Activated B cell treated with CpG ODN at 0.5 μM for 24 hours (primary cell): ENCODE data around the gene AGGF1. TPM values are rescaled to one million over a fixed set of nuclear protein-coding genes. Genes with fewer than 3 reads are reported as not detected.

ENCODE experiments used
- ATAC-seq: fragments of 200-7000 bp; cut with Tn5 transposase; one replicate; pipeline ENCODE4 v1.10.0; 2021; ENCODE audit warnings: low read depth, mild to moderate bottlenecking, moderate library complexity
- CTCF ChIA-PET: fragments of 350-600 bp; sonication (Branson Sonifier 250); formaldehyde crosslinking; loops from one replicate; lab custom pipeline; 2021; ENCODE audit warnings: antibody characterized with exemption; lab: Charles Lee
- POLR2A ChIA-PET: fragments of 350-600 bp; sonication (Branson Sonifier 250); formaldehyde crosslinking; loops from one replicate; lab custom pipeline; 2021; ENCODE audit warnings: antibody characterized with exemption; lab: Charles Lee
- DNase-seq: peaks from one replicate; pipeline ENCODE4 v3.0.0; 2022
- H3K27ac Mint-ChIP-seq: one replicate; pipeline ENCODE4 v1.8.0; 2020; ENCODE audit warnings: mixed read lengths
- H3K27me3 Mint-ChIP-seq: one replicate; pipeline ENCODE4 v1.8.0; 2021; ENCODE audit warnings: mixed read lengths
- H3K36me3 Mint-ChIP-seq: one replicate; pipeline ENCODE4 v1.8.0; 2021; ENCODE audit warnings: low read depth, mixed read lengths
- H3K4me1 Mint-ChIP-seq: one replicate; pipeline ENCODE4 v1.8.0; 2021; ENCODE audit warnings: mixed read lengths
- H3K4me3 Mint-ChIP-seq: one replicate; pipeline ENCODE4 v1.8.0; 2020; ENCODE audit warnings: mild to moderate bottlenecking, mixed read lengths
- H3K9me3 Mint-ChIP-seq: one replicate; pipeline ENCODE4 v1.8.0; 2020; ENCODE audit warnings: mixed read lengths
- intact Hi-C: fragments of 100-400 bp; cut with micrococcal nuclease; formaldehyde crosslinking; loops from one replicate; pipeline ENCODE4 v1.15.1; 2024
- total RNA-seq: library from RNA; stranded (reverse); gene quantifications from 2 replicates; pipeline ENCODE4 v1.2.3, GENCODE V29; 2022
- TF ChIP-seq, protein P1 (sequence below): fragments of 200-600 bp; IDR thresholded peaks from one replicate; pipeline ENCODE4 v1.8.0; 2022; ENCODE audit warnings: antibody characterized with exemption, mild to moderate bottlenecking

Gene AGGF1
- total RNA-seq, 1 donor from 2014 or later = 26.5 TPM

- ChIA-PET CTCF (no interaction called here), POLR2A (no interaction called here)
- Mint-ChIP-seq H3K4me1 (no peaks in the 10 kb centered on the region), H3K9me3 (peaks cover 2% of the 10 kb centered on the region), H3K27ac (no peak overlapping the region), H3K36me3 (no peaks in the 10 kb centered on the region), H3K27me3 (peaks cover 5% of the 10 kb centered on the region), H3K4me3 (no peak overlapping the region)
- ATAC-seq = no peak
- intact Hi-C loops = no loop called here
- TF ChIP-seq, protein P1, sequence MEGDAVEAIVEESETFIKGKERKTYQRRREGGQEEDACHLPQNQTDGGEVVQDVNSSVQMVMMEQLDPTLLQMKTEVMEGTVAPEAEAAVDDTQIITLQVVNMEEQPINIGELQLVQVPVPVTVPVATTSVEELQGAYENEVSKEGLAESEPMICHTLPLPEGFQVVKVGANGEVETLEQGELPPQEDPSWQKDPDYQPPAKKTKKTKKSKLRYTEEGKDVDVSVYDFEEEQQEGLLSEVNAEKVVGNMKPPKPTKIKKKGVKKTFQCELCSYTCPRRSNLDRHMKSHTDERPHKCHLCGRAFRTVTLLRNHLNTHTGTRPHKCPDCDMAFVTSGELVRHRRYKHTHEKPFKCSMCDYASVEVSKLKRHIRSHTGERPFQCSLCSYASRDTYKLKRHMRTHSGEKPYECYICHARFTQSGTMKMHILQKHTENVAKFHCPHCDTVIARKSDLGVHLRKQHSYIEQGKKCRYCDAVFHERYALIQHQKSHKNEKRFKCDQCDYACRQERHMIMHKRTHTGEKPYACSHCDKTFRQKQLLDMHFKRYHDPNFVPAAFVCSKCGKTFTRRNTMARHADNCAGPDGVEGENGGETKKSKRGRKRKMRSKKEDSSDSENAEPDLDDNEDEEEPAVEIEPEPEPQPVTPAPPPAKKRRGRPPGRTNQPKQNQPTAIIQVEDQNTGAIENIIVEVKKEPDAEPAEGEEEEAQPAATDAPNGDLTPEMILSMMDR = no peak
- no peak for DNase-seq
These were observed 27.0 kb upstream of the AGGF1 start for GRCh38 chr5:77003246-77003645.

DNA sequence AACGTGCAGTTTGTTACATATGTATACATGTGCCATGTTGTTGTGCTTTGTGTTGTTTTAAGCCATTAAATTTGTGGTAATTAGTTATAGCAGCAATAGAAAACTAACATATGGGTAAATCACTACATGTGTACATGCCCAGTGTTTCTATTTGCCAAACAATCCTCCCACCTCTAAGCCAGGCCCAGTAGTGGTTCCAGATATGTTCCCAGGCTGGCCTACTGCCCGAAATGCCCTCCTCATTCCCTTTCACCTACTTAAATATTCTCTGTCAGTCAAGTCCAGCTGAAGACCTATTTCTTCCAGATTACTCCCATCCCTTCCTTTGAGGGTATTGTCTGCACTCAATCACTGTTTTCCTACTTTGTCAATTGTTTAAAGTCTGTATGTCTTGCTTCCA lies 24.1 kb upstream of the AGGF1 start:
- TF ChIP-seq, protein P1 = no peak
- Mint-ChIP-seq H3K4me3 (no peak overlapping the region), H3K27me3 (peaks cover 4% of the 10 kb centered on the region), H3K36me3 (no peaks in the 10 kb centered on the region), H3K4me1 (no peaks in the 10 kb centered on the region), H3K27ac (no peak overlapping the region), H3K9me3 (no peaks in the 10 kb centered on the region)
- ChIA-PET POLR2A (no interaction called here), CTCF (no interaction called here)
- no peak for ATAC-seq
- intact Hi-C loops = no loop called here
- no peak for DNase-seq

GRCh38 chr5:77008413-77008812 lies 21.8 kb upstream of the AGGF1 start:
- no peaks in the 10 kb centered on the region for H3K4me1 Mint-ChIP-seq
- H3K27ac Mint-ChIP-seq = no peak overlapping the region
- TF ChIP-seq, protein P1 = no peak
- H3K9me3 Mint-ChIP-seq = no peaks in the 10 kb centered on the region
- intact Hi-C loops = no loop called here
- DNase-seq (no peak), ATAC-seq (no peak)
- H3K27me3 Mint-ChIP-seq = peaks cover 9% of the 10 kb centered on the region
- H3K4me3 Mint-ChIP-seq = no peak overlapping the region
- H3K36me3 Mint-ChIP-seq = no peaks in the 10 kb centered on the region
- ChIA-PET CTCF (no interaction called here), POLR2A (no interaction called here)

DNA sequence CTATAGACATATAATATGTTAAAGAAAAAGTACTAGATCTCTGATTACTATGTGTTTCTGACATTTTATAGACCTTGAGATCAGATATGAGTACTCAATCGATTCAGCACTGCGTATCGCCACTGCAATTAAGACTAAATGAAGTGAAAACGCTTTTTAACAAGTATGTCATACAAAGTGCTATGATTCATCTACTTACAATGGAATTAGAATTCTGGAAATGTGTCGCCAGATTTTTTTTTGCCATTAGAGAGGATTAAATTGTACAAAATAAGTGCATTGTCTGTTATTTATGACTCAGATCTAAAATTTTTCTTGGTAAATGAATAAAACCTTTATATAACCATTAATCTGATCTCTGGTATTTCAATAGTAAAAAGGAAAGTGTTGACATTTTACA lies 20.0 kb upstream of the AGGF1 start:
- TF ChIP-seq, protein P1 = no peak
- Mint-ChIP-seq H3K4me1 (no peaks in the 10 kb centered on the region), H3K9me3 (no peaks in the 10 kb centered on the region), H3K27me3 (peaks cover 9% of the 10 kb centered on the region), H3K4me3 (no peak overlapping the region), H3K36me3 (no peaks in the 10 kb centered on the region), H3K27ac (no peak overlapping the region)
- ChIA-PET CTCF (no interaction called here), POLR2A (no interaction called here)
- ATAC-seq = no peak
- no peak for DNase-seq
- intact Hi-C loops = no loop called here

DNA sequence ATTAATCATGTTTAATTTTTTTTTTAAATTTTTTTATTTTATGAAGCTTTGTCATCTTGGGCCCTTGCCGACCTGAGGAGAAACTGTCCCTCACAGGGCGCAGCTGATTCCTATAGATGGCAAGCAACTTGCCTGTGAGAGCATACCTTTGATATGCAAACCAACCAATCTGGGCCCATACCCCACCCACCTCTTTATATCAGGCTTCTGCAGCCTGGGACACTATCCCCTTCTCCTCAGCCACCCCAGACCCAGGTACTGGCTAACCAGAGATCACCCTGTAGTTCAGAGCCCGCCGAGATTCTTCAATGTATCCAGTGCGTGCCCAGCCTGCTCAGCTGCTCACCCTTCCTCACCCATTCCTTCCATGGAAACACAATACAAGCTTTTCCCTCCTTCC lies 18.7 kb upstream of the AGGF1 start:
- Mint-ChIP-seq H3K27ac (no peak overlapping the region), H3K27me3 (peaks cover 10% of the 10 kb centered on the region), H3K4me3 (no peak overlapping the region), H3K4me1 (no peaks in the 10 kb centered on the region), H3K9me3 (no peaks in the 10 kb centered on the region), H3K36me3 (no peaks in the 10 kb centered on the region)
- ChIA-PET POLR2A (no interaction called here), CTCF (no interaction called here)
- DNase-seq = no peak
- no peak for ATAC-seq
- TF ChIP-seq, protein P1 = no peak
- intact Hi-C loops = no loop called here
